ENCODE data around the gene COL23A1. TPM values are rescaled to one million over a fixed set of nuclear protein-coding genes. Genes with fewer than 3 reads are reported as not detected.

COL23A1 gene
- total and polyA plus RNA-seq, 2 of the 8 experiments (the other 6 are each of a cell fraction or from before 2014, with no cell fraction given), result 3.1 to 4.7 TPM

- no peak overlapping the region for H4K91ac ChIP-seq (replicated peaks; ENCODE audit: insufficient read length, low read length)
- no peaks in the 10 kb centered on the region for H3K27me3 ChIP-seq (replicated peaks in 1 of 4; ENCODE audit: control insufficient read depth in 3 of 4, extremely low read depth in 1 of 4, insufficient read depth in 3 of 4, low read length in 3 of 4)
- no peak for TF ChIP-seq JUN (IDR thresholded peaks at IDR 0.05; ENCODE audit: low read depth, low read length)
- TF ChIP-seq CBX8 (IDR thresholded peaks at IDR 0.05; ENCODE audit: borderline replicate concordance, low read depth, low read length), result no peak
- no peak for TF ChIP-seq TBP (IDR thresholded peaks at IDR 0.05; ENCODE audit: low read depth, low read length)
- TF ChIP-seq HDAC2 (IDR thresholded peaks at IDR 0.05; ENCODE audit: borderline replicate concordance in 1 of 2, low read depth in 2 of 2, low read length in 2 of 2), result no peak
- 0 out of 4 replicates have a peak, but pooled peaks of 1 of the 2 experiments have one; percentile 6 for TF ChIP-seq RAD21 (IDR thresholded peaks at IDR 0.05 in 1 of 2, conservative IDR thresholded peaks at IDR 0.05 in 1 of 2; ENCODE audit: low read depth in 2 of 2, low read length in 2 of 2)
- TF ChIP-seq CHD2 (IDR thresholded peaks at IDR 0.05; ENCODE audit: low read length), result no peak
- TF ChIP-seq SUZ12 (IDR thresholded peaks at IDR 0.05; ENCODE audit: low read length), result no peak
- TF ChIP-seq CHD1 (IDR thresholded peaks at IDR 0.05; ENCODE audit: low read depth, low read length), result no peak
- no peaks in the 10 kb centered on the region for H3K9me3 ChIP-seq (ENCODE audit: insufficient read depth in 2 of 2, low read depth in 1 of 2, low read length in 1 of 2)
- H3K4me2 ChIP-seq (ENCODE audit: insufficient read depth in 1 of 2, low read depth in 2 of 2, low read length in 2 of 2), result no peak overlapping the region
- H3K4me1 ChIP-seq (replicated peaks in 1 of 4; ENCODE audit: control insufficient read depth in 3 of 4, insufficient read depth in 4 of 4, low read length in 3 of 4), result peaks cover 3 to 7% (median 5%) of the 10 kb centered on the region in 4 experiments; a peak in 5 of 7 replicates
- no peak overlapping the region for H3K4me3 ChIP-seq (ENCODE audit: extremely low read depth in 1 of 4, insufficient read depth in 2 of 4, low read depth in 3 of 4, low read length in 4 of 4)
- WGBS, 2 experiments (ENCODE audit: extremely low coverage in 1 of 2, insufficient coverage in 1 of 2, insufficient read length in 1 of 2, insufficient replicate concordance in 2 of 2, low coverage in 1 of 2, low lambda C conversion rate in 2 of 2, missing lambda C conversion rate in 1 of 2), result 84% methylated on average over 19 of the region's 19 CpGs; no CpG with 5 or more reads in 1 of the 2 experiments
- H3K9ac ChIP-seq (replicated peaks in 1 of 4; ENCODE audit: extremely low read depth in 1 of 4, low read depth in 3 of 4, low read length in 3 of 4), result no peak overlapping the region
- no peak overlapping the region for H2AFZ ChIP-seq (ENCODE audit: low read length)
- ChIA-PET POLR2A (ENCODE audit: partially characterized antibody) (interaction anchor here (1.2 to 1.5 kb wide), 2 partner anchors 14 to 241 kb away, joined by 3 read pairs; no protein-coding TSS in a partner anchor), CTCF (ENCODE audit: partially characterized antibody) (interaction anchor here (1.0 to 7.3 kb wide), 5 partner anchors 10 to 137 kb away, joined by 3 to 57 read pairs (median 3); no protein-coding TSS in a partner anchor)
- no peak overlapping the region for H3K18ac ChIP-seq (ENCODE audit: extremely low read depth, low read length)
- no peak for FAIRE-seq
- no peak overlapping the region for H2BK5ac ChIP-seq (ENCODE audit: low read depth, low read length)
- H2BK20ac ChIP-seq (ENCODE audit: low read length), result no peak overlapping the region
- H3K36me3 ChIP-seq (ENCODE audit: control insufficient read depth in 2 of 4, insufficient read depth in 4 of 4, low read length in 3 of 4), result no peaks in the 10 kb centered on the region
- no peak overlapping the region for H2AK5ac ChIP-seq (ENCODE audit: low read depth, low read length)
- H4K8ac ChIP-seq (ENCODE audit: extremely low read depth, insufficient read depth, low read length), result no peak overlapping the region
- H3K79me2 ChIP-seq (ENCODE audit: control insufficient read depth in 1 of 2, insufficient read depth in 2 of 2, low read length in 2 of 2), result no peaks in the 10 kb centered on the region
- H3K14ac ChIP-seq (ENCODE audit: insufficient read length), result no peak overlapping the region
- H2BK120ac ChIP-seq (replicated peaks; ENCODE audit: low read depth, low read length), result no peak overlapping the region
- no peaks in the 10 kb centered on the region for H3K79me1 ChIP-seq (ENCODE audit: low read depth, low read length)
- H4K5ac ChIP-seq (ENCODE audit: insufficient read length, low read depth, low read length), result no peak overlapping the region
- H4K20me1 ChIP-seq (replicated peaks in 1 of 2; ENCODE audit: control insufficient read depth in 1 of 2, insufficient read depth in 2 of 2, low read length in 2 of 2), result no peaks in the 10 kb centered on the region
- no peak for DNase-seq (ENCODE audit: low read depth in 1 of 2, low spot score in 2 of 2)
- no peak overlapping the region for H3K4ac ChIP-seq (replicated peaks; ENCODE audit: insufficient read length, low read depth, low read length)
- H3K23ac ChIP-seq (ENCODE audit: insufficient read length), result no peak overlapping the region
- H3K27ac ChIP-seq (ENCODE audit: low read depth, low read length), result no peak overlapping the region
- H2BK12ac ChIP-seq (ENCODE audit: low read depth, low read length), result no peak overlapping the region
- H2BK15ac ChIP-seq (ENCODE audit: low read length), result no peak overlapping the region
- H3K56ac ChIP-seq (replicated peaks; ENCODE audit: insufficient read length, low read depth, low read length), result no peak overlapping the region
- no peaks in the 10 kb centered on the region for H3K23me2 ChIP-seq (ENCODE audit: low read depth, low read length)
These were observed 139.8 kb downstream of the COL23A1 start for GRCh38 chr5:178450121-178451028.

All from H1 (cell line).